ENCODE data around the gene RGPD4.

The RGPD4 gene

DNA sequence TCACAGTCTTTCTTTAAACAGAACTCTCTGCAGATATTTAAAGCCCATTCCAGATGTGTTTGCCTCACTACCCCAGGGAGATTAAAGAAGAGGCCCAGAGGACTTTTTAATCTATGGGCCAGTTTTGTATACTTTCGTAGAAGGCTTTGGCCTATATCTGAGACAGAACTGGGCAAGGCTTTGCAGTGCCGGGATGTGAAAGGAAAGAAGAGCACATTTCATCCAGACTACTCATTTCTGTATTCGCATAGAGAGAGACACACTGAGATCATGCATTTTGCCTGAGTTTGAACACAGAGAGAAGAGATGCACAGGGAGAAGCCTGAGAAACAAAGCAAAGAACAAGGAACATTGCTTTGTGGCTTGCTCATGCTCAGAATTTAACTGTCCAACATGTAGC lies 104.7 kb downstream of the RGPD4 start:
- no peak for DNase-seq (ENCODE audit: low spot score)

DNA sequence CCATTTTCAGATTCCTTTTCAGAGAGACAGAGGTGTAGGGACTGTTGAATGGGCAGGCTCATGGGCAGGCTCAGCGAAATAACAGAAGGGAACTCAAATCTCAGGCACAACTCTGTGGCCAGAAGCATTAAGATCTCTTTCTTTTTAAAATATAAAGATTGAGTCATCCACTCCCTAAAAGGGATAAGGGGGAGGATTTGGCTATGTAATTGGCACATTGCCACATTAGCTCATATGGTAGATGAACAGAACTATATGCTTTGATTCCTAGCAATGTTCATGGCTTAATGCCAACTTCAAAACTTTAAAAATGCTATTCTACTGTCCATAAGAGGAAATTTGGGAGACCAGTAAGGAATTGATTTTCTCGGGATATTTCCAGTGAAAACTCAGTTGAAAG lies 105.8 kb downstream of the RGPD4 start:
- DNase-seq (ENCODE audit: low spot score), result no peak

DNA sequence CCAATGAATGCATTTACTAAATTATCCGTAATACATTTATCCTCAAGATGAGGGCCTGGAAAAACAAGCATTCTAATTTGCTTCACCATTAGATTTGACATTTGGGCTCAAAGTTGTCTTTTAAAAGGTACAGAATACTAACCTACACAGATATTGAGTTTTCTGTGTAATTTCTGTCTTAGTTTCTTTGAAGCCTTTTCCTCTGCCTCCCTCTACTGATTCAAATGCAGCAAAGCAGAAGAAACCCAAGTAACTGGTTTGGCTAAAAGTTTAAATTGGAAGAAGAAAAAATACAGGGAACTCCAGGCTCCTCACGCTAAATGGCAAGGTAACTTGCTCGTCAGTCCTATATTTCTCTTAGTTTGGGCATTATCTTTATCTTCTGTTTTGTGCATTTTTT lies 106.3 kb downstream of the RGPD4 start:
- no peak for DNase-seq (ENCODE audit: low spot score)

DNA sequence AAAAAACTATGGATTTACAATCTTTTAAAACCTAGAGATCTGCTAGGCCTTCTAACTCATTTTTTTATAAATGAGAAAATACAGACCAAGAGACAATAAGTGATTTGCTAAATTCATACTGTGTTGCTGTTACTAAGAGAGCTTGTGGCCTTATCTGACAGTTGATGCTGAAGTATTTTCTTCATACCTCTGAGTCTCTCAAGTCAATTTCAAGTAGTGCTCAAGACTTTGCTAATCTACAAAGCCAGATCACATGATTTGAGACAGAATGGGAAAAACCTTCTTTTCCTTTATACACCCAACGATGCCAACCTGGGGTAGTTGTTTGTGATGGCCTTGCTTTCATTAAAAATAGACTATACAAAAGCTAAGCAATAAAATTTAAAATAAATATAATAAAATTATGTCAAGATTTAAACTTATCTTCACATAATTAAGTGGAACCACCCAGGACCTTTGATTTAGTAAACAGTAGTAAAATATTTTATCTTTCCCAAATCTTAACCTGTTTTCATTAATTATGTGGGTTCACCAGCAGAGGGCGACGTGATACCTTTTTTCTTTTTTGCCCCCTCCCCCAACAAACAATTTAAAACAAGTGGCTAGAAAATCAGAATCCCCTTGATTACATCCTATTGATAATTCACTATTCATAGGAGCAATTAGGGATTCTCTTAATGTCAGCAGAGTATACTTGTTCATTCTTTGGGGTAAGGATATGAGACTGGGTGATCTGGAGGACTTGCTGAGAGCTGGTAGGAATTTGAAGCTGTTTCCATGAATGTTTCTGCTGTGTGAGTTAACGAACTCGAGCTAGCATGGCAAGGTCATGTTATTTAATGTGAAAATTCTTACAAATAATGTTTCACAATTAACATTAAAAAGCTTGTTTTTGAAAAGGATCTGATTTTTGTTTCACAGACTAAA lies 110.0 kb downstream of the RGPD4 start:
- no peak for DNase-seq (ENCODE audit: low spot score)

Data from CD4-positive, alpha-beta T cell treated with Interleukin-2 at 100 ng/mL for 4 hours (primary cell).